Esophagus muscularis mucosa (tissue), 4 donors: ENCODE data around the gene MBD5. TPM values are rescaled to one million over a fixed set of nuclear protein-coding genes. Genes with fewer than 3 reads are reported as not detected.

Experiments
- DNase-seq: peaks from one replicate; pipeline ENCODE4 v3.0.0-alpha.2; 2017; ENCODE audit errors: extremely low spot score
- H3K27ac ChIP-seq, 4 donors: fragments of 200-600 bp; sonication (generic); replicated peaks in 1 of 4; 1 replicate in 3 of 4; 2 replicates in 1 of 4; pipeline ENCODE4 v1.5.1; 2016 to 2019; ENCODE audit warnings: mild to moderate bottlenecking in 1 of 4
- H3K27me3 ChIP-seq, 4 donors: fragments of 200-600 bp; sonication (generic); one replicate each; pipeline versions ENCODE4 v1.5.1 to v1.6.0; 2016 to 2019
- H3K36me3 ChIP-seq, 4 donors: fragments of 200-600 bp; sonication (generic); one replicate each; pipeline ENCODE4 v1.5.1; 2016 to 2019
- H3K4me1 ChIP-seq, 4 donors: fragments of 200-600 bp; sonication (generic); one replicate each; pipeline ENCODE4 v1.5.1; 2016 to 2019
- H3K4me3 ChIP-seq, 4 donors: fragments of 200-600 bp; sonication (generic); 1 replicate in 2 of 4; 2 replicates in 2 of 4; pipeline ENCODE4 v1.5.1; 2016 to 2019; ENCODE audit warnings: mild to moderate bottlenecking in 4 of 4, moderate library complexity in 1 of 4
- H3K9me3 ChIP-seq, 4 donors: fragments of 200-600 bp; sonication (generic); 1 replicate in 3 of 4; 2 replicates in 1 of 4; pipeline ENCODE4 v1.5.1; 2016 to 2019
- CTCF ChIP-seq, 3 experiments: fragments of 200-600 bp in 2 of 3; fragments of 450-650 bp in 1 of 3; sonication (generic) in 2 of 3; IDR thresholded peaks; one replicate each; pipeline ENCODE4 v1.5.1; 2017 to 2019; ENCODE audit warnings: antibody characterized with exemption in 3 of 3, mild to moderate bottlenecking in 2 of 3, moderate library complexity in 1 of 3
- EP300 ChIP-seq: sonication (generic); formaldehyde crosslinking; IDR thresholded peaks from one replicate; pipeline ENCODE4 v1.6.1; 2017; ENCODE audit warnings: antibody characterized with exemption
- POLR2A ChIP-seq: fragments of 450-650 bp; IDR thresholded peaks from one replicate; pipeline ENCODE4 v1.6.1; 2017; ENCODE audit warnings: antibody characterized with exemption, moderate library complexity, mild to moderate bottlenecking, low read depth
- POLR2AphosphoS5 ChIP-seq, 2 donors: sonication (generic); formaldehyde crosslinking; IDR thresholded peaks; one replicate each; pipeline ENCODE4 v1.6.1; 2017; ENCODE audit warnings: antibody characterized with exemption in 2 of 2
- WGBS: methylation state at CpG from one replicate; pipeline ENCODE4 v1.1.5; 2018; 5-methylcytosine and 5-hydroxymethylcytosine counted together
- intact Hi-C: fragments of 100-400 bp; cut with DNase I; formaldehyde crosslinking; loops from one replicate; pipeline ENCODE4 v1.15.1; 2023
- total RNA-seq, 4 donors: library from RNA; depleted of rRNA; stranded (reverse); fragments of >200 nt; gene quantifications; one replicate each; pipeline versions ENCODE4 v1.1.0 to v1.2.1, GENCODE V29; 2016

The MBD5 gene
- total RNA-seq, 4 donors from 2014 or later = 34.6 to 49.0 (median 44.9) TPM

GRCh38 chr2:148299616-148300015 is 278.7 kb downstream of the MBD5 start:
- no peak overlapping the region for H3K27ac ChIP-seq
- TF ChIP-seq CTCF (IDR thresholded peaks at IDR 0.05) = no peak
- TF ChIP-seq EP300 = no peak
- TF ChIP-seq POLR2A = no peak
- TF ChIP-seq POLR2AphosphoS5 (IDR thresholded peaks at IDR 0.05) = no peak
- H3K27me3 ChIP-seq = no peaks in the 10 kb centered on the region
- H3K9me3 ChIP-seq = no peaks in the 10 kb centered on the region
- intact Hi-C loops = no loop called here
- no peaks in the 10 kb centered on the region for H3K36me3 ChIP-seq
- no peak overlapping the region for H3K4me3 ChIP-seq
- peaks cover 0 to 15% (median 14%) of the 10 kb centered on the region in 4 donors for H3K4me1 ChIP-seq
- no peak for DNase-seq

GRCh38 chr2:148300544-148300943 is 279.7 kb downstream of the MBD5 start:
- Histone ChIP-seq H3K27ac (no peak overlapping the region), H3K36me3 (no peaks in the 10 kb centered on the region), H3K9me3 (no peaks in the 10 kb centered on the region), H3K27me3 (no peaks in the 10 kb centered on the region), H3K4me1 (peaks cover 0 to 21% (median 19%) of the 10 kb centered on the region in 4 donors), H3K4me3 (no peak overlapping the region)
- no peak for TF ChIP-seq POLR2A
- TF ChIP-seq EP300 = no peak
- TF ChIP-seq POLR2AphosphoS5 (IDR thresholded peaks at IDR 0.05) = no peak
- TF ChIP-seq CTCF (IDR thresholded peaks at IDR 0.05) = no peak
- no peak for DNase-seq
- intact Hi-C loops = no loop called here

GRCh38 chr2:148301362-148301761 is 280.5 kb downstream of the MBD5 start:
- no peaks in the 10 kb centered on the region for H3K36me3 ChIP-seq
- no peak overlapping the region for H3K4me3 ChIP-seq
- TF ChIP-seq EP300 = no peak
- no peak for TF ChIP-seq CTCF (IDR thresholded peaks at IDR 0.05)
- no peak for TF ChIP-seq POLR2A
- no peak for TF ChIP-seq POLR2AphosphoS5 (IDR thresholded peaks at IDR 0.05)
- H3K4me1 ChIP-seq = peaks cover 0 to 29% (median 20%) of the 10 kb centered on the region in 4 donors
- 71% methylated on average over 3 of the region's 3 CpGs for WGBS
- intact Hi-C loops = no loop called here
- no peak overlapping the region for H3K27ac ChIP-seq
- H3K27me3 ChIP-seq = no peaks in the 10 kb centered on the region
- no peak for DNase-seq
- no peaks in the 10 kb centered on the region for H3K9me3 ChIP-seq

- Histone ChIP-seq H3K4me3 (no peak overlapping the region), H3K36me3 (no peaks in the 10 kb centered on the region), H3K4me1 (peaks cover 0 to 29% (median 20%) of the 10 kb centered on the region in 4 donors), H3K27ac (no peak overlapping the region), H3K9me3 (no peaks in the 10 kb centered on the region), H3K27me3 (no peaks in the 10 kb centered on the region)
- no peak for TF ChIP-seq POLR2AphosphoS5 (IDR thresholded peaks at IDR 0.05)
- no peak for TF ChIP-seq EP300
- TF ChIP-seq POLR2A = no peak
- TF ChIP-seq CTCF (IDR thresholded peaks at IDR 0.05) = no peak
- WGBS = 90% methylated on average over 4 of the region's 4 CpGs
- DNase-seq = no peak
- intact Hi-C loops = no loop called here
Measured at GRCh38 chr2:148302526-148302925, 281.6 kb downstream of the MBD5 start.

GRCh38 chr2:148303161-148303560 is 282.3 kb downstream of the MBD5 start:
- H3K27me3 ChIP-seq = no peaks in the 10 kb centered on the region
- peaks cover 0 to 29% (median 20%) of the 10 kb centered on the region in 4 donors for H3K4me1 ChIP-seq
- intact Hi-C loops = no loop called here
- H3K36me3 ChIP-seq = no peaks in the 10 kb centered on the region
- H3K27ac ChIP-seq = no peak overlapping the region
- 98% methylated on average over 2 of the region's 2 CpGs for WGBS
- no peaks in the 10 kb centered on the region for H3K9me3 ChIP-seq
- no peak for TF ChIP-seq POLR2AphosphoS5 (IDR thresholded peaks at IDR 0.05)
- TF ChIP-seq EP300 = no peak
- no peak for TF ChIP-seq CTCF (IDR thresholded peaks at IDR 0.05)
- no peak for TF ChIP-seq POLR2A
- H3K4me3 ChIP-seq = no peak overlapping the region
- no peak for DNase-seq
